Mesodermal cell (in vitro differentiated cells): ENCODE data around the gene ZNHIT2.

ENCODE experiments used
- H3K27ac ChIP-seq: 2 replicates; pipeline ENCODE4 v1.7.0; 2013; ENCODE audit warnings: mild to moderate bottlenecking, low read depth, low read length, moderate library complexity; ENCODE audit not compliant: severe bottlenecking
- H3K36me3 ChIP-seq: 2 replicates; pipeline ENCODE4 v1.7.1; 2013; ENCODE audit warnings: mild to moderate bottlenecking, low read length, moderate library complexity; ENCODE audit not compliant: control insufficient read depth, insufficient read depth
- H3K4me1 ChIP-seq: one replicate; pipeline ENCODE4 v1.7.1; 2013; ENCODE audit warnings: mild to moderate bottlenecking, low read length; ENCODE audit not compliant: insufficient read depth, control insufficient read depth, poor library complexity, severe bottlenecking
- H3K4me3 ChIP-seq: 2 replicates; pipeline ENCODE4 v1.7.0; 2013; ENCODE audit warnings: low read length, control low read depth, mild to moderate bottlenecking; ENCODE audit not compliant: insufficient read depth, poor library complexity, severe bottlenecking; ENCODE audit errors: extremely low read depth
- H3K9me3 ChIP-seq: 2 replicates; pipeline ENCODE4 v1.7.1; 2013; ENCODE audit warnings: mild to moderate bottlenecking, low read length, moderate library complexity; ENCODE audit not compliant: control insufficient read depth
- WGBS, 2 experiments: methylation state at CpG; one replicate each; pipeline ENCODE4 v1.1.5; 2013; ENCODE audit warnings: missing lambda C conversion rate in 2 of 2; ENCODE audit not compliant: insufficient coverage in 2 of 2; 5-methylcytosine and 5-hydroxymethylcytosine counted together

Gene ZNHIT2

GRCh38 chr11:65110354-65110861 is 7.1 kb downstream of the ZNHIT2 start:
- no peak overlapping the region for H3K4me3 ChIP-seq
- H3K27ac ChIP-seq = peak overlapping the region; percentile 13
- peaks cover 21% of the 10 kb centered on the region for H3K4me1 ChIP-seq
- H3K36me3 ChIP-seq = peaks cover 33% of the 10 kb centered on the region
- H3K9me3 ChIP-seq = no peaks in the 10 kb centered on the region
- WGBS, 2 experiments = 26 to 28% methylated on average over 15 to 16 of the region's 18 CpGs

GRCh38 chr11:65109231-65110198 is 8.0 kb downstream of the ZNHIT2 start:
- H3K4me3 ChIP-seq = no peak overlapping the region
- H3K4me1 ChIP-seq = peaks cover 21% of the 10 kb centered on the region
- 91 to 95% methylated on average over 30 to 31 of the region's 36 CpGs for WGBS, 2 experiments
- no peak overlapping the region for H3K27ac ChIP-seq
- peaks cover 26% of the 10 kb centered on the region for H3K36me3 ChIP-seq
- no peaks in the 10 kb centered on the region for H3K9me3 ChIP-seq

DNA sequence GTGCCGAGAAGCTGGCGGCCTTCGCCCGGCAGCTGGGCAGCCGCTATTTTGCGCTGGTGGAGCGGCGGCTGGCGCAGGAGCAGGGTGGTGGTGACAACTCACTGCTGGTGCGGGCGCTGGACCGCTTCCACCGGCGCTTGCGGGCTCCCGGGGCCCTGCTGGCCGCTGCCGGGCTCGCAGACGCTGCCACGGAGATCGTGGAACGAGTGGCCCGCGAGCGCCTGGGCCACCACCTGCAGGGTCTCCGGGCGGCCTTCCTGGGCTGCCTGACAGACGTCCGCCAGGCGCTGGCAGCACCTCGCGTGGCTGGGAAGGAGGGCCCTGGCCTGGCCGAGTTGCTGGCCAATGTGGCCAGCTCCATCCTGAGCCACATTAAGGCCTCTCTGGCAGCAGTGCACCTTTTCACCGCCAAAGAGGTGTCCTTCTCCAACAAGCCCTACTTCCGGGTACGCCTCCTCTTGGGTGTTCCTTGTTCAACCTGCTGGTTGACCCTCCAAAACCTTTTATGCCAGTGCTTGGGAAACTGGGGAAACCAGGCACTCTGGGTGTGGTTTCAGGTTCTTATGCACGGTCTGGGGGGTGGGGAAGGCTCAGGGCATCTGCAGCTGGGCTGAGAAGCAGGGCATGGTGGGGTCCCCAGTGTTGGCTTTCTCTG is 8.9 kb downstream of the ZNHIT2 start:
- Histone ChIP-seq H3K4me3 (no peak overlapping the region), H3K27ac (no peak overlapping the region), H3K36me3 (peaks cover 30% of the 10 kb centered on the region), H3K9me3 (no peaks in the 10 kb centered on the region), H3K4me1 (peaks cover 19% of the 10 kb centered on the region)
- WGBS, 2 experiments = 95 to 97% methylated on average over 37 to 38 of the region's 38 CpGs

DNA sequence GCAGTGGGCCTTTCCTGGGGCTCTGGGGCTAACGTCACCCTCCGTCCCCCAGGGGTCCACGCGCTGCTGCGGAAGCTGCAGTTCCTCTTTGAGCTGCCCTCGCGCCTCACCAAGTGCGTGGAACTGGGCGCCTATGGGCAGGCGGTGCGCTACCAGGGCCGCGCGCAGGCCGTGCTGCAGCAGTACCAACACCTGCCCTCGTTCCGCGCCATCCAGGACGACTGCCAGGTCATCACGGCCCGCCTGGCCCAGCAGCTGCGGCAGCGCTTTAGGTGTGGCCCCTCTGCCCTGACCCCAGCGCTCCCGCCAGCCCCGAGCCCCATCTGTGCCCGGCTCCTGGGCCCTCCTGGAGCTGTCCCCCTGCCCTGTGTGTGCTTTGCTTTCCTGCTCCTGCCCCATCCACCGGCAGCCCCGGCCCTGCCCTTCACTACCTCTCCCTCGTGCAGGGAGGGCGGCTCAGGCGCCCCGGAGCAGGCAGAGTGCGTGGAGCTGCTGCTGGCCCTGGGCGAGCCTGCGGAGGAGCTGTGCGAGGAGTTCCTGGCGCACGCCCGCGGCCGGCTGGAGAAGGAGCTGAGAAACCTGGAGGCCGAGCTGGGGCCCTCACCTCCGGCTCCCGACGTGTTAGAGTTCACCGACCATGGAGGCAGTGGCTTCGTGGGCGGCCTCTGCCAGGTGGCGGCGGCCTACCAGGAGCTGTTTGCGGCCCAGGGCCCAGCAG is 9.6 kb downstream of the ZNHIT2 start:
- peaks cover 12% of the 10 kb centered on the region for H3K4me1 ChIP-seq
- no peak overlapping the region for H3K4me3 ChIP-seq
- H3K27ac ChIP-seq = no peak overlapping the region
- 96% methylated on average over 43 to 52 of the region's 52 CpGs for WGBS, 2 experiments
- H3K36me3 ChIP-seq = peaks cover 34% of the 10 kb centered on the region
- no peaks in the 10 kb centered on the region for H3K9me3 ChIP-seq

- H3K36me3 ChIP-seq = peaks cover 34% of the 10 kb centered on the region
- WGBS, 2 experiments = 97 to 100% methylated on average over 7 to 9 of the region's 15 CpGs
- H3K4me1 ChIP-seq = peaks cover 9% of the 10 kb centered on the region
- no peaks in the 10 kb centered on the region for H3K9me3 ChIP-seq
- no peak overlapping the region for H3K4me3 ChIP-seq
- no peak overlapping the region for H3K27ac ChIP-seq
Measured at GRCh38 chr11:65107078-65107477, 10.4 kb downstream of the ZNHIT2 start.

GRCh38 chr11:65104628-65105027 is 12.9 kb downstream of the ZNHIT2 start:
- no peak overlapping the region for H3K4me3 ChIP-seq
- H3K9me3 ChIP-seq = no peaks in the 10 kb centered on the region
- peaks cover 35% of the 10 kb centered on the region for H3K36me3 ChIP-seq
- 95 to 100% methylated on average over 1 to 2 of the region's 4 CpGs for WGBS, 2 experiments
- H3K4me1 ChIP-seq = no peaks in the 10 kb centered on the region
- H3K27ac ChIP-seq = no peak overlapping the region

GRCh38 chr11:65103476-65103875 is 14.0 kb downstream of the ZNHIT2 start:
- H3K4me3 ChIP-seq = no peak overlapping the region
- no peaks in the 10 kb centered on the region for H3K9me3 ChIP-seq
- peaks cover 33% of the 10 kb centered on the region for H3K36me3 ChIP-seq
- no peaks in the 10 kb centered on the region for H3K4me1 ChIP-seq
- no peak overlapping the region for H3K27ac ChIP-seq

GRCh38 chr11:65102142-65103095 is 15.1 kb downstream of the ZNHIT2 start:
- H3K36me3 ChIP-seq = peaks cover 35% of the 10 kb centered on the region
- 92 to 98% methylated on average over 6 to 7 of the region's 8 CpGs for WGBS, 2 experiments
- no peak overlapping the region for H3K4me3 ChIP-seq
- H3K4me1 ChIP-seq = no peaks in the 10 kb centered on the region
- no peak overlapping the region for H3K27ac ChIP-seq
- H3K9me3 ChIP-seq = no peaks in the 10 kb centered on the region

- Histone ChIP-seq H3K9me3 (no peaks in the 10 kb centered on the region), H3K36me3 (peaks cover 33% of the 10 kb centered on the region), H3K4me1 (peaks cover 4% of the 10 kb centered on the region), H3K27ac (no peak overlapping the region), H3K4me3 (no peak overlapping the region)
- 84 to 93% methylated on average over 2 to 4 of the region's 6 CpGs for WGBS, 2 experiments
Measured at GRCh38 chr11:65100674-65101350, 16.7 kb downstream of the ZNHIT2 start.
